PC-9 (cell line): ENCODE data around the gene ADAMTS8. TPM values are rescaled to one million over a fixed set of nuclear protein-coding genes. Genes with fewer than 3 reads are reported as not detected.

ENCODE experiments used
- BruUV-seq: library from RNA; stranded (reverse); fragments of 400-500 nt; replicated peaks from 2 replicates; lab custom pipeline; 2021; lab: Mats Ljungman, UMichigan
- CTCF ChIA-PET: fragments of 300-600 bp; sonication (Branson Sonifier 250); formaldehyde crosslinking; loops from one replicate; lab custom pipeline; 2022; ENCODE audit warnings: antibody characterized with exemption; lab: Charles Lee
- POLR2A ChIA-PET: fragments of 300-600 bp; sonication (Branson Sonifier 250); formaldehyde crosslinking; loops from one replicate; lab custom pipeline; 2022; ENCODE audit warnings: antibody characterized with exemption; ENCODE audit not compliant: unreplicated experiment; lab: Charles Lee
- DNase-seq, 2 experiments: peaks; one replicate each; pipeline versions ENCODE4 v3.0.0 to v3.0.0-alpha.2; 2015 to 2022; ENCODE audit warnings: mixed read lengths in 1 of 2
- H2AFZ ChIP-seq: fragments of 200-600 bp; sonication (generic); 2 replicates; pipeline ENCODE4 v1.8.1; 2017; ENCODE audit warnings: antibody characterized with exemption
- H3F3A ChIP-seq: fragments of 200-600 bp; sonication (generic); 2 replicates; pipeline ENCODE4 v1.8.1; 2017; ENCODE audit warnings: antibody characterized with exemption, mild to moderate bottlenecking, low read depth; ENCODE audit not compliant: insufficient read depth
- H3K27ac ChIP-seq: fragments of 200-600 bp; sonication (generic); 2 replicates; pipeline ENCODE4 v1.6.1; 2016; ENCODE audit warnings: mixed run types
- H3K27me3 ChIP-seq: fragments of 200-600 bp; sonication (generic); 2 replicates; pipeline ENCODE4 v1.6.1; 2016; ENCODE audit warnings: low read depth, mixed run types; ENCODE audit not compliant: insufficient read depth
- H3K36me3 ChIP-seq: fragments of 200-600 bp; sonication (generic); 2 replicates; pipeline ENCODE4 v1.6.1; 2016; ENCODE audit warnings: low read depth, mixed run types
- H3K4me1 ChIP-seq: fragments of 200-600 bp; sonication (generic); replicated peaks from 2 replicates; pipeline ENCODE4 v1.6.1; 2016; ENCODE audit warnings: mixed run types; ENCODE audit not compliant: insufficient read depth
- H3K4me2 ChIP-seq: fragments of 200-600 bp; sonication (generic); 2 replicates; pipeline ENCODE4 v1.6.1; 2017; ENCODE audit warnings: mixed run types
- H3K4me3 ChIP-seq: fragments of 200-600 bp; sonication (generic); 2 replicates; pipeline ENCODE4 v1.6.1; 2016; ENCODE audit warnings: mixed run types
- H3K79me2 ChIP-seq: fragments of 200-600 bp; sonication (generic); 2 replicates; pipeline ENCODE4 v1.6.1; 2017; ENCODE audit warnings: low read depth, mixed run types
- H3K9me2 ChIP-seq: fragments of 200-600 bp; sonication (generic); 2 replicates; pipeline ENCODE4 v1.8.1; 2017; ENCODE audit warnings: mild to moderate bottlenecking; ENCODE audit not compliant: insufficient read depth
- H3K9me3 ChIP-seq: fragments of 200-600 bp; sonication (generic); 2 replicates; pipeline ENCODE4 v1.8.1; 2016; ENCODE audit warnings: low read depth; ENCODE audit not compliant: insufficient read depth
- H4K20me1 ChIP-seq: fragments of 200-600 bp; sonication (generic); 2 replicates; pipeline ENCODE4 v1.8.1; 2017; ENCODE audit not compliant: insufficient read depth
- EZH2 ChIP-seq: fragments of 200-600 bp; sonication (generic); IDR thresholded peaks from 2 replicates; pipeline ENCODE4 v1.8.0; 2017; ENCODE audit warnings: antibody characterized with exemption, low read depth
- intact Hi-C: fragments of 100-400 bp; cut with micrococcal nuclease; formaldehyde crosslinking; loops from one replicate; pipeline ENCODE4 v1.10.0; 2022; ENCODE audit not compliant: unreplicated experiment
- total RNA-seq: library from RNA; stranded (reverse); gene quantifications from 2 replicates; pipeline ENCODE4 v1.2.3, GENCODE V29; 2021
- TF ChIP-seq, protein P1 (sequence below): fragments of 200-600 bp; sonication (generic); conservative IDR thresholded peaks from 2 replicates; pipeline ENCODE4 v1.6.1; 2017; ENCODE audit warnings: mixed run types, antibody characterized with exemption, mild to moderate bottlenecking, moderate library complexity

The ADAMTS8 gene
- total RNA-seq, 1 experiment from 2014 or later = not detected

DNA sequence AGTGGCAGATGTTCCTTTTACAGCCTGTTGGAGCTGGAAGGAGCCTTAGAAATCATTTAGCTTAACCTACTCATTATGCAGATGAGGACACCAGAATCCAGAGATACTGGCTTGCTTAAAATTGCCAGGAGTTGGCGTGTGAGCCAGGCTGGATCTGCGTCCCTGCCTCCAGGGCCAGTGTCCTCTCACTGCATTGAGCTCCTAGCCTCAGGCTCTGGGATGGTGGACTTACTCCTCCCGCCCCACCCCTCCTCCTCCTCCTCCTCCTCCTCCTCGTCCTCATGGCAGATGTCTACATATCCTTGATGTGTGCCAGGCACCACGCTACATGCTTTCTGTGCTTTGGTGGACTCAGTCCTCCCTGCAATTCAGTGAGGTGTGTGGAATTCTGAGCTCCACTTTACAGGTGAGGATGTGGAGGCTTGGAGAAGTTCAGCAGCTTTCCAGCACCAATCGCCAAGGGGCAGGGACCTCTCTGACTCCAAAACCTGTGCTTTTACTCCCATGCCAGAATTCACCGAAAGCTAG is 44.1 kb upstream of the ADAMTS8 start:
- no peaks in the 10 kb centered on the region for H3K36me3 ChIP-seq

DNA sequence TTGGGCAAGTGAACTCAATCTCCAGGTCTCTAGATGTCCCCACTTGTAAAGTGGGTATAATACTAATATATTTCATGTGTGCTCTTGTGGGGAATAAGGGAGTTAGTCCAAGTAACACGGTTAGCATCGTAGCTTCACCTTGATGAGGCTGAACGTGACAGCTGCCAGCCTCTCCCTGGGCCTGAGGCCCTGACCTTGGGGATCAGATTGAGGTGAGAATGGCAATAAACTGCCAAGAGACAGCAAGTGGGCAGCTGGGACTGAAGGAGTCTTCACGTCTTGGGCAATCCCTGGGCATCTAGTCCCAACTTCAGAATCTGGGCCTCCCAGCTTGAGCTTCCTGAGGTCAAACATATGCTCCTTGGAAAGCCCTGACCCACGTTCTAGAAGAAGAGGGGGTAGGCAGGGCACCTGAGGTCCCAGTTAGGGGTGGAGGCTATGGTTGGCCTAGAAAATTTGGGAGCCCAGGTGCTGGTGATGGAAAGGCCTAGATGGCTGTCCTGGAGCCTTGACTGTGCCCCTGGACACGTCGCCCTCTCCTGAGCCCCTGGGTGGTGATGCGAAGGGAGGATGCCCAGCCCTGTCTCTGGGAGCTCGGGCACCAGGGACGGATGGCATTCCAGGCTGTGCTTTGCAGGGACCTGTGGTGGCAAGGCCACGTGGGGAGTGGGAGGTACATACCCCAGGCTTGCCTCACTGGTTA is 43.5 kb upstream of the ADAMTS8 start:
- Histone ChIP-seq H3K27me3 (no peaks in the 10 kb centered on the region), H3K9me2 (no peaks in the 10 kb centered on the region), H4K20me1 (no peaks in the 10 kb centered on the region), H3K27ac (no peak overlapping the region), H3K4me2 (no peak overlapping the region), H3K4me1 (peaks cover 1% of the 10 kb centered on the region; the same call in 1 of the 2 replicates), H2AFZ (no peak overlapping the region), H3K36me3 (no peaks in the 10 kb centered on the region), H3K79me2 (no peaks in the 10 kb centered on the region), H3K4me3 (no peak overlapping the region), H3K9me3 (no peaks in the 10 kb centered on the region), H3F3A (no peaks in the 10 kb centered on the region)
- no peak for DNase-seq
- TF ChIP-seq, protein P1, sequence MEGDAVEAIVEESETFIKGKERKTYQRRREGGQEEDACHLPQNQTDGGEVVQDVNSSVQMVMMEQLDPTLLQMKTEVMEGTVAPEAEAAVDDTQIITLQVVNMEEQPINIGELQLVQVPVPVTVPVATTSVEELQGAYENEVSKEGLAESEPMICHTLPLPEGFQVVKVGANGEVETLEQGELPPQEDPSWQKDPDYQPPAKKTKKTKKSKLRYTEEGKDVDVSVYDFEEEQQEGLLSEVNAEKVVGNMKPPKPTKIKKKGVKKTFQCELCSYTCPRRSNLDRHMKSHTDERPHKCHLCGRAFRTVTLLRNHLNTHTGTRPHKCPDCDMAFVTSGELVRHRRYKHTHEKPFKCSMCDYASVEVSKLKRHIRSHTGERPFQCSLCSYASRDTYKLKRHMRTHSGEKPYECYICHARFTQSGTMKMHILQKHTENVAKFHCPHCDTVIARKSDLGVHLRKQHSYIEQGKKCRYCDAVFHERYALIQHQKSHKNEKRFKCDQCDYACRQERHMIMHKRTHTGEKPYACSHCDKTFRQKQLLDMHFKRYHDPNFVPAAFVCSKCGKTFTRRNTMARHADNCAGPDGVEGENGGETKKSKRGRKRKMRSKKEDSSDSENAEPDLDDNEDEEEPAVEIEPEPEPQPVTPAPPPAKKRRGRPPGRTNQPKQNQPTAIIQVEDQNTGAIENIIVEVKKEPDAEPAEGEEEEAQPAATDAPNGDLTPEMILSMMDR = no peak
- no peak for TF ChIP-seq EZH2
- intact Hi-C loops = loop anchor here (10.0 kb wide), 1 partner anchor 163 kb away; no protein-coding TSS in a partner anchor
- BruUV-seq = no TSS peak
- CTCF ChIA-PET = no interaction called here
- POLR2A ChIA-PET = no interaction called here

More for the DNA sequence above, 44.1 kb upstream of the ADAMTS8 start:
- Histone ChIP-seq H2AFZ (no peak overlapping the region), H3K4me2 (no peak overlapping the region), H3K27ac (no peak overlapping the region), H3K4me3 (no peak overlapping the region), H3K79me2 (no peaks in the 10 kb centered on the region), H3K9me3 (no peaks in the 10 kb centered on the region), H3K4me1 (peaks cover 7% of the 10 kb centered on the region), H3F3A (peaks cover 4% of the 10 kb centered on the region), H3K27me3 (no peaks in the 10 kb centered on the region), H3K9me2 (no peaks in the 10 kb centered on the region), H4K20me1 (no peaks in the 10 kb centered on the region)
- ChIA-PET CTCF (no interaction called here), POLR2A (no interaction called here)
- no peak for DNase-seq
- TF ChIP-seq, protein P1 = no peak
- TF ChIP-seq EZH2 = no peak
- intact Hi-C loops = loop anchor here (10.0 kb wide), 1 partner anchor 162 kb away; no protein-coding TSS in a partner anchor
- no TSS peak for BruUV-seq

DNA sequence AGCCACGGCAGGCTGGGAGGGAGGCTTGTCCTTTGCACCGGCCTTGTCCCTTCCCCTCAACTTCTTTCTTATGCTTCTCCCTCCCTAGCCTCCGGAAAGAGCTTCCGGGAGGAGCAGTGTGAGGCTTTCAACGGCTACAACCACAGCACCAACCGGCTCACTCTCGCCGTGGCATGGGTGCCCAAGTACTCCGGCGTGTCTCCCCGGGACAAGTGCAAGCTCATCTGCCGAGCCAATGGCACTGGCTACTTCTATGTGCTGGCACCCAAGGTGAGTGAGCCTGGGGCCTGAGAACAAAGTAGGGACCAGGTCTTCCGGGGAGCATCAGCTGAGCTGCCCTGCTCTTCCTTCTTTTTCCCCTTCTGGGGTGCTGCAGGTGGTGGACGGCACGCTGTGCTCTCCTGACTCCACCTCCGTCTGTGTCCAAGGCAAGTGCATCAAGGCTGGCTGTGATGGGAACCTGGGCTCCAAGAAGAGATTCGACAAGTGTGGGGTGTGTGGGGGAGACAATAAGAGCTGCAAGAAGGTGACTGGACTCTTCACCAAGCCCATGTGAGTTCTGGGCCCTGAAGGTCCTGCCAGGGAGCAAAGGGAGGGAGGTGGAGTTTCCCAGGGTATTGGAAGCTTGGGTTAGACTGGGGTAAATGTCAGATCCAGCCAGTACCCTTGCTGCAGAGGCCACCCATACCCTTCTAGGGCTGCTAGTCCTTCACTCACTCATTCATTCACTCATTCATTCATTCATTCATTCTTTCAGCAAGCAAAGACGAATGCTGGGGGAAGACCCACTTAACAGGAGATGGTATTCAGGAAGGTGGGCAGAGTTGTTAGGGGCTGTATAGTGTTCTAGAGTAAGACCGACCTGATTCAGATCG is 42.7 kb upstream of the ADAMTS8 start:
- H2AFZ ChIP-seq = no peak overlapping the region
- no peaks in the 10 kb centered on the region for H3K27me3 ChIP-seq
- H3K79me2 ChIP-seq = no peaks in the 10 kb centered on the region
- DNase-seq = no peak
- no peak overlapping the region for H3K4me2 ChIP-seq
- intact Hi-C loops = loop anchor here (10.0 kb wide), 1 partner anchor 164 kb away; no protein-coding TSS in a partner anchor
- CTCF ChIA-PET = no interaction called here
- H3K4me3 ChIP-seq = no peak overlapping the region
- POLR2A ChIA-PET = no interaction called here
- H3K9me3 ChIP-seq = no peaks in the 10 kb centered on the region
- H3K27ac ChIP-seq = no peak overlapping the region
- no peaks in the 10 kb centered on the region for H3K4me1 ChIP-seq
- no peaks in the 10 kb centered on the region for H3K9me2 ChIP-seq
- no peaks in the 10 kb centered on the region for H4K20me1 ChIP-seq
- H3F3A ChIP-seq = no peaks in the 10 kb centered on the region
- no peaks in the 10 kb centered on the region for H3K36me3 ChIP-seq
- TF ChIP-seq, protein P1 = no peak
- TF ChIP-seq EZH2 = no peak
- no TSS peak for BruUV-seq
